Measurements from ENCODE around the gene POLR2F.

GRCh38 chr22:37976547-37976946, 23.0 kb downstream of the POLR2F start:
- no peak for TF ChIP-seq CTCF (IDR thresholded peaks at IDR 0.05)
- no peak for TF ChIP-seq POLR2A (IDR thresholded peaks at IDR 0.05)

All from esophagus squamous epithelium (tissue), 4 donors.